NCI-H1436 (cell line): ENCODE measurements around the gene KAZALD1.
A peak's percentile ranks its signal among the peaks of the same experiment; 100 is the strongest.

ENCODE experiments used
- DNase-seq: peaks from one replicate; lab custom pipeline; 2025; lab: John Stamatoyannopoulos, UW

The KAZALD1 gene, protein sequence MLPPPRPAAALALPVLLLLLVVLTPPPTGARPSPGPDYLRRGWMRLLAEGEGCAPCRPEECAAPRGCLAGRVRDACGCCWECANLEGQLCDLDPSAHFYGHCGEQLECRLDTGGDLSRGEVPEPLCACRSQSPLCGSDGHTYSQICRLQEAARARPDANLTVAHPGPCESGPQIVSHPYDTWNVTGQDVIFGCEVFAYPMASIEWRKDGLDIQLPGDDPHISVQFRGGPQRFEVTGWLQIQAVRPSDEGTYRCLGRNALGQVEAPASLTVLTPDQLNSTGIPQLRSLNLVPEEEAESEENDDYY

DNA sequence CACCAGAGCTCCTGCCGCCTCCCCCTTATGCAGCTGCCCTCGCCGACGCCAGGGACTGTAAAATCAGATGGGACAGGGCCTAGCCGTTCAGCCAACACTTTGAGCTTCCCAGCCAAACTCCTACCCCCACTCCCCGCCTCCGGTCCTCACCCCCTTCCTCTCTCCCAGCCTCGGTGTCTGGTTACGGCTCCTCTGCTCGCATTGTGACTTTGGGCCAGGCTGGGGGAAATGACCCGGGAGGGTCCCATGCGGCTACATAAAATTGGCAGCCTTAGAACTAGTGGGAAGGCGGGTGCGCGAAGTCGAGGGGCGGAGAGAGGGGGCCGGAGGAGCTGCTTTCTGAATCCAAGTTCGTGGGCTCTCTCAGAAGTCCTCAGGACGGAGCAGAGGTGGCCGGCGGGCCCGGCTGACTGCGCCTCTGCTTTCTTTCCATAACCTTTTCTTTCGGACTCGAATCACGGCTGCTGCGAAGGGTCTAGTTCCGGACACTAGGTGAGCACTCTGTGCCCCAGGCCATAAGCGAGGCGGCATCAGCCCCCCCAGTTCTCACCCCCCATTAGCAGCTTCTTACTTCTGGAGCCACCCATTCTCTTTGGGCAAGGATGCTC is at the start of gene KAZALD1:
KAZALD1 (plus strand) TSS at position 366 of the 608 bp plus-strand sequence. CDS start 604 bp downstream, outside the sequence.
- DNase-seq = peak; percentile 42

DNA sequence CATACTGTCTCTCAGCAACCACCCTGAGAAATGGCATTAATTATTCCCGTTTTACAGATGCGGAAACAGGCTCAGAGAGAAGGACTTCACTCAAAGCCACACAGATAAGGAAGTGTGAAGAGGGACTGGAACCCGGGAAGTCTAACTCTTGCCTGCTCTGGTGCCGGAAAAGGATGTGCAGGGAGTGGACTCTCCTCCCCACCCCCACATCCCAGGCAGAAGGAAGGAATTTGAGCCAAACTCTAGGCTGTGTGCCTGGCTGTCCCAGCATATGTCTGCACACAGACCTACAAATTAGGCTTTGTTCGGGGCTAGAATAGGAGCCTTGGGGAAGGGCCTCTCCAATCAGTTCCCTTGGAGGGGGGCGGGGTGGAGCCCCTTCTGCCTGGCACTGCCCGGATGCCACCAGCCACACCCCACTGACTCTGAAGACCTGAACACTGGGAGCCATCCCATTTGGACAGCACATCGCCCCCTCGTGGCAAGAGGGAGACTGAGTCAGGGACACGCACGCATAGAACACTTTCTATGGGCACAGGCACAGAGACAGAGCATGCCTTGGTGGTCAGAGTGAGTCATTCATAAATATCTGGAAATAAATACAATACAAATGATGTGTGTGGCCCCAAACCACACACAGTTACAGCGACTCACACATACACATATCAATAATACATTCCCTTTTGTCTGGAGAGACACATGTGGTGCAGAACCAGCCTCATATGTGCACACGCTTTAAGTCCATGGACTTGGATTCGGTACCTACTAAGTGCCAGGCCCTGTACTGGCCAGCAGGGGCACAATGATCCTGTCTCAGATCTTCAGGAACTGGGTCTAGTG is 49.0 kb upstream of the KAZALD1 start:
- DNase-seq = peak; percentile 80

DNA sequence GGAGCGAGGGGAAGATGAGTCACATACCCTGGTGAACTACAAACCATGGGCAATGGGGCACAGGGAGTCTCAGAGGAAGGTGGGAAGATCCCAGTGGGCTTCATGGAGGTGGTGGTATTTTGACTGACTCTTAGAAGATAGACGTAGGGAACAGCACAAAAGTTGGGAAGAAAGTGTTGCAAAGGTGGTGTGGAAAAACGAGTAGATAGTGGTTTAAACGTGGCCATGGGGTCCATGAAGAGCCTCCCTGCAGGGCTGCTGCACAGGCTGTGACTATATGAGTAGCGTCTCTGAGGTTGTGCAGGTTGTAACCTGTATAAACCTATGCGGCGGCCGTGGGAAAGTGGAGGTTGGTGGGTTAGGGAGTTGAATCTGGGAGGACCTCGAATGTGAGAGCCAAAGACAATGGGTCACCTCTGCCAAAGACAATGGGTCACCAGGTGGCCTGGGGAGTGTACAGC is 48.4 kb upstream of the KAZALD1 start:
- DNase-seq = no peak

DNA sequence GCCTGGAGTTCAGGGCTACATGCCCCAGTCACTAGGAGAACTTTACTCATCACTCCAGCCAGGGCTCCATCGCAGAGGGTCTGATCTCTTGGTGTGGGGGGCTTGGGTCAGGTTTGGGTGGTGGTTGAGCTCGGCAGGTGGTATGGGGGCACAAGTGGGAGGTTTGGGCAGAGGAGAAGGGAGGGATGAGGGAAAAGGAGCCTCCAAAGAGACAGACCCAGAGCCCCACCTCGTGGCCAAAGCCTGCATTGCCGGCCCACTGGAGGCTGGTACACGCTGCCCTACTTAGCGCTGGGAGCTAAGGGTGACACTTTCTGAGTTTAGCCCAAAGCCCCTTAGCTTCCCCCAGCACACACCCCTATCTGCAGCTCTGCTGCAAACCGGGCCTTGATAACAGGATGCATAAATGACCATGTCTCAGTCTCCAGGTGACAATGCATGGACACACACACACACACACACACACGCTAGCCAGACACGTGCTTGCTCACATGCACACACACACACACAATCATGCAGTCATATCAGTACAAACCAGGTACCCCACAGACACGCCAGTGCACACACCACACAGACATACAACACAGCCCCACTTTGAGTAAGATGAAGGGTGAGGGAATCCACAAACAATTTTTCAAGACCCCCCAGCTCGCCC is 47.4 kb upstream of the KAZALD1 start:
- peak; percentile 60 for DNase-seq

DNA sequence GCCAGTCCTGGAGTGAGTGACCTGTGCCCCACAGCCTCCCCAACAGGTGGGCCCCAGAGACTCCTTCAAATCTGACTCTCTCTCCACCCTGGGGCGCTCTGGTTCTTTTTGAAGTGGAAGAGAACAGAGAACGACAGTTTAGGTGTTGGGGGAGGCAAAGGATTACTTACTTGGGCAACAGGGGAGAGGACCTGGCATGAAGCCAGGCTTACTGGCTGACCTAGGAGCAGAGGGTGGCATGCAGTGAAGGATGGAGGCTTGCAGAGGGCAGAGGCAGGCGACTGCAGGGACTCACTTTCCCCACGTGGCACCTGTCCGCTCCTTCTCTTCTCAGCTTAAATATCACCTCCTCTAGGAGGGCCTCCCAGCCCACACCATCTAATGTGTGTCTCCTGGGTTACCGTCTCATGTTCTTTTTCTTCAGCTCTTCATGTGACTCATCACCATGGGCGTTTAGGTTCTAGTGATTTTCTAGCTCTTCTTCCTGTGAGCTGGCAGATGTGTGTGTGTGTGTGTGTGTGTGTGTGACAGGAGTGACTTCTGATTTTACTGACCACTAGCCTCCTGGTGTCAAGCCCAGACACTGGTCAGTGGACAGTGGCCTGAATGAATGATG is 46.7 kb upstream of the KAZALD1 start:
- no peak for DNase-seq

DNA sequence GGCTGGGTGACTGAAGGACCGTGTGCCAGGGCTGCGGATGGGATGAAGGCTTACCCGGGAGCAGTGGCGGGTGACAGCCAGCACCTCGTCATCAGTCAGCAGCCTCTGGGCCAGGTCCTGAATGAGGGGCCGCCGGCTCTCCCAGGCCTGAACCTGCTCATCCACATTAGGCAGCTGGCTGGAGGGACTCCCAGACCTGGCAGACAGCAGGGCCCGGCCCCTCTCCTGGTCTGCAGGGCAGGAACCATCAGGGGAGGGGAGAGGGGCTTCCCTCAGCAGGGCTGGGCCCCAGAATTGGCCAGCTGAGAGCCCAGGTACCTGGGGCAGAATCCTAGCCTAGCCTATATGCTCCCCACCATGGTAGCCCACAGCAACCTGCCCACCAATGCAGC is 46.2 kb upstream of the KAZALD1 start:
- no peak for DNase-seq

DNA sequence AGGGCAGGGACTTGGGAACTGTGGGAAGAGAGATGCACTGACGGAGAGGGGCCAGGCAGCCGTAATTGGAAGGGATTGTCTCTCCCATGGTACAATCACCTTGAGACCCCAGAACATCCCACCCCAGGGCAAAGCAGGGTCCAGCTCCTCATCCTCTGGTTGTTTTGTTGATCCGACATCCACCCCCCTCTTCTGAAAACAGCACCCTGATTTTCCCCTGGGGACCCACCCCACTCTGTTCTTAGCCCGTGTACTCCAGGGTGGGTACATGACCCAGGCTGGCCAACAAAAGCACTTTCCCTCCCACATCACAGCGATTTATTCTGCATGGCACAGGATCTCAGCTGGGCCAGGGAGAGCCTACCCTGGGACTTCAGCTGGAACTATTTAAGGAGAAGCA is 45.0 kb upstream of the KAZALD1 start:
- no peak for DNase-seq

DNA sequence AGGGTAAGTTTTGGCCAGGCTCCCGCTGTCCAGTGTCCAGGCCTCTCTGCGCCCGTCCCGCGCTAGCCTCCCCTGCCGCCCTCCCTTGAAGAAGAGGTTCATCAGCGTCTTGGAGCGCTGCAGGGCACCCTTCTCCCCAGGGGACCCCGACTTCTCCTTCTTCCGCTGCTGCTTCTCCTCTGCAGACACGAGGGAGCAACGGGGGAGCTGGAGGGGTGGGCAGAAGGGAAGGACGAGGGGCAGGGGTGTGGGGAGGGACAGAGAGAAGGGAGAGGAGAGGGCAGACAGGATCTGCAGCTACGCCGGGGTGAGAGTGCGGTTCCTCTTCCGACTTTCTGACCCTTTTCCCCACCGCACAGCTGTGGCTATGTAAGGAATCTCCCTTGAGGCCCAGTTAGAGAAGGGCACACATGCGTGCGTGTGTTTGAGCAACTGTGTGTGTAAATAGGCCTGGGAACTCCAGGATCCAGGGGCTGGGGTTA is 43.6 kb upstream of the KAZALD1 start:
- DNase-seq = no peak

DNA sequence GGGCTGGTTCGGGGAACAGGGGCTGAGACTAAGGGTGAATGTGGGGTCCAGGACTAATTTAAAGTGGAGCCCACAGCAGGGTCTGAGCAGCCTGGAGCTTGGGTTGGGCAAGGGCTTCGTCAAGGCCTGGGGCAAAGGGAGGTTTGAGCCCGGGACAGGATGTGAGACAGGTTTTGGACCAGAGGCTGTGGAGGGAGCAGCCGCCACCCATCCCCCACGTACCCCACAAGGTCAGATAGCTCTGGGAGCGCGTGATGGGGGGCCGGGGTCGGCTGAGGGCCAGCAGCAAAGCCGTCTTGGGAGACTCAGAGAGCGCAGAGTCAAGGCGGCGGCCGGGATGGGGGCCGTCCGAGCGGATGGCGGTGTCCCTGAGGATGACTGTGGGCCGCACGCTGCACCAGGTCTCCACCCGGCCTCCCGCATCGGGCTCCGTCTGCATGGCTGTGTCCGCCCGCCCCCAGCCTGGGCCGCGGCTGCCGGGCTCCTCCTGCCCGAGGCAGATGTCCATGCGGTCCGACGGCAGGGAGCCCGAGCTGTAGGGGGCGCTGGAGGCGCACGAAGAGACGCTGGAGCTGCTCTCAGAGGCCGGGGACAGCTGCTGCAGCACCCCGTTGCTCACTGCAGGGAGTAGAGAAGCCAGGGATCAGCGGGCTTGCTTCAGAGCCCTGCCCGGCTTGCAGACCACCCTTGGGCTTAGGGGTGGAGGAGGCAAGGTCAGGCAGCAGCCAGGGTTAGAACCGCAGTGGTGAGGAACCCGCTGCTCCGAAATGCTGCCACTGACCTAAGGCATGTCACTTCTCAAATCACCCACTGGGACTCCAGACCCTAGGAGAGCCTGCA is 43.0 kb upstream of the KAZALD1 start:
- DNase-seq = peak; percentile 74

DNA sequence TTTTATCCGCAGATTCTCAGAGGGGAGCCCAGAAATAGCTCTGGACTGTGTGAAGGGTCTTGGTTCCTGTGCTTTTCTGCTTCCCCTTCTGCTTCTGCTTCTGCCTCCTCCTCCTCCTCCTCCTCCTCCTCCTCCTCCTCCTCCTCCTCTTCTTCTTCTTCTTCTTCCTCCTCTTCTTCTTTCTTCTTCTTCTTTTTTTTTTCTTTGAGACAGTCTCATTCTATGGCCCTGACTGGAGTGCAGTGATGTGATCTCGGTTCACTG is 42.4 kb upstream of the KAZALD1 start:
- no peak for DNase-seq

DNA sequence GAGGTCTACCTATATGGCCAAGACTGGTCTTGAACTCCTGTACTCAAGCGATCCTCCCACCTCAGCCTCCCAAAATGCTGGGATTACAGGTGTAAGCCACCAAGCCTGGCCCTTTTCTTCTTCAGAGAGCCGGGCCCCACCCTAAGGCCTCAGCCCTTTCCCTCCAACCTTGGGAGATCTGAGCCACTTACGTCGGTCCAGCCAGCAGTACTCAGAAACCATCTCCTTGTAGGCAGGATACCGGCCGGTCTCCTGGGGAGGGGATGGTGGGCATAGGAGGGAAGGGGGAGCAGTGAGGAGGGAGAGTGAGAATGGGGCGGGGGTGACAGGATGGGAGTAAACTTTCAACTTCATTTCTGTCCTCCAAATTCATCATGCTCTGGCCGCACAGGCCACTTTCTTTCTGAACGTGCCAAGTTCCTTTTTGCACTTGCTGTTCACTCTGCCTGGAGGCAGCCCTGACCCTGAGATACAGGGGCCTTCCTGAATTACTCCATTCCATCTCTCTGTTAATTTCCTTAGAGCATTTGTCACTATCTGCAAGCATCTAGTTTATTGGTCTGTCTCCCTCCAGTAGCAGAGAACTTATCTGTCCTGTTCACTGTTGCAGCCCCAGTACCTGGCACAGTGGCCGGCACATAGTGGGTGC is 41.2 kb upstream of the KAZALD1 start:
- DNase-seq = no peak

DNA sequence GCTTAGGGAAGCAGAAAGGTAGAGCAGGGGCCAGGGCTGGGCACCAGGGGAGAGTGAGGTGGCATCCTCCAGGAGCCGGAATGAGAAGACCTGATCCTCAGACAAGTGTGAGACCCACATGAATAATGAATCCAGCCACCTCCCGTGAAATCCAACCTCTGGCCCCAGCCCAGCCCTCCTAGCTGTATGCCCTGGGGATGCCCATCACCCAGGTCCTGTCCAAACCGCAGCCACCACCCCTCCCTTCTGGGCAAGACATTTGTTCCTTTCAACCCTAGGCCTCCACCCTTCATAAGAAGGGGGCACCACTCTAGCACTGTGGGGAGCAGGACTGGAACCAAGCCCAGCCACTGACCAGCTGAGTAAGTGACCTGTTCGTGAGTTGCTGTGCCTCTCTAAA is 40.5 kb upstream of the KAZALD1 start:
- no peak for DNase-seq

DNA sequence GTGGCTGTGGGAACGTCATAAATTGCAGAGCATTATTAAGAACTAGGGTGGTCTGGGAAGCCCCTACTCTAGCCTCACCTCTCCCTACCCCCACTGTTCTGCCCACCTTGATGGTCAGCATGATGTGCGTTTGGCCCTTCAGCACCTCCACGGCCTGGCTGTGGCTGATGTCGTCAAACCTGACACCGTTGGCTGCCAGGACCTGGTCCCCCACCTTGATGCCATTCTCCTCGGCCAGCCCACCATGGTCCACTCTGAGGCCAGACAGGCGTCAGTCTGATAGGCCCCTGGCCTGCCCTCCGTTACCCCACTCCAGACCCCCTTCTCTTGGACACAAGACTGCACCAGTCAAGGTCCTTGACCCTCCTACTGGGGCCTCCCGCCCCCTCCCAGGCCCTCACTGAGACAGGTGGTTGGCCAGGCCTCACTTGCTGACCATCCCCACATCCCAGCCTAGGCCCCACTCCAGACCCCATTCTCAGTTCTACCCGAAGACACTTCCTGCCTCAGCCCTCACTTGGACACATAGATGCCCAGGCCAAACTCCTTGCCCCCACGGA is 40.0 kb upstream of the KAZALD1 start:
- DNase-seq = no peak

DNA sequence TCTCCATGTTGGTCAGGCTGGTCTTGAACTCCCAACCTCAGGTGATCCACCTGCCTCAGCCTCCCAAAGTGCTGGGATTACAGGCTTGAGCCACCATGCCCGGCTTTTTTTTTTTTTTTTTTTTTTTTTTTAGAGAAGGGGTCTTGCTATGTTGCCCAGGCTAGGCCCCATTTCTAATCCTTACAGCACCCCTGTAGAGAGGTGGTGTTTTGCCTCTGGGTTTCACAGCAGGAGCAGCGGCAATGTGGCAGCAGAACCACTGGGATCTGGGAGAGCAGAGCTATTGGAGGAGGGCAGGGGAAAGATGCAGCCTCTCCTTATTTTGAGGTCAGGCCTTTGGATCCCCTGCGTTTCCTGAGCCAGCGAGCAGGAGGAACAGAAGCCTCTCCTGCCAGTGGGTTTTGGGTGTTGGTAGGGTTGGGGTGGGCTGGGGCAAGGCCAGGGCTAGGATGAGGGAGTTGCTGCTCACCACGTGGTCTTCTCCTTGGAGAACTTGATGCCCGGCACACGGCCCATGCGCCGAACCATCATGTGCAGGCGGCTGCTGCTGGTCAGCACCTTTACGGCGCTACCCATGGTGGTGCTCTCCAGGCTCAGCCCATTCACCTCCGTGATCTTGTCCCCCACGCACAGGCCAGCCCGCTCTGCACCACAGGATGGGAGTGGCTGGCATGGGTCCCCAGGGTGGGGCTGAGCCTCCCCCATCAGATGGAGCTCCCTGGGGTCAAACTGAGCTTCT is 38.7 kb upstream of the KAZALD1 start:
- no peak for DNase-seq

DNA sequence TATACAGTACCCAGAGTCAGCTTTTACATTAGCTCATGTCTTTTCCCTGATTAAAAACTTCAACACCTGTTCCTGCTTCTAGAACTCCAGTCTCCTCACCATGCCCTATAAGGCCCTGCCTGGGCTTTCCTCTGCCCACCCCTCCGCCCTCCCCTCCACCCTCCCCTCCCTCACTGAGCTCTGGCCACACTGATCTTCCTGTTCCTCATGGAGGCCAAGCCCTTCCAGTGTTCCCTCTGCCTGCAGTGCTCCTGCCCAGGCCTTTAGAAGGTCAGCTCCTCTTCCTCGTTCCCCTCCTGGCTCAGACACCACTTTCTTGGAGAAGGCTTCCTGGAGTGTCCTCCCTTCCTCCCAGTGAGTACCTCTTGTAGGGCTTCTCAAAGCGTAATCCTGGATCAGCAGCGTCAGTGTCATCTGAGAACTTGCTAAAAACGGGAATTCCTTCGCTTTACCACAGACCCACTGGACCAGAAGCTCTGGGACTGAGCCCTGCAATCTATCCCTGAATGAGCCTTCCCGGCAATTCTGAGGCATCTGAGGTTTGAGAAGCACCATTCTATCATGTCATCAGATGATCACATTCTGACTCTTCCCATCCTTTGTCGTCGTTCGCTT is 34.6 kb upstream of the KAZALD1 start:
- DNase-seq = no peak

DNA sequence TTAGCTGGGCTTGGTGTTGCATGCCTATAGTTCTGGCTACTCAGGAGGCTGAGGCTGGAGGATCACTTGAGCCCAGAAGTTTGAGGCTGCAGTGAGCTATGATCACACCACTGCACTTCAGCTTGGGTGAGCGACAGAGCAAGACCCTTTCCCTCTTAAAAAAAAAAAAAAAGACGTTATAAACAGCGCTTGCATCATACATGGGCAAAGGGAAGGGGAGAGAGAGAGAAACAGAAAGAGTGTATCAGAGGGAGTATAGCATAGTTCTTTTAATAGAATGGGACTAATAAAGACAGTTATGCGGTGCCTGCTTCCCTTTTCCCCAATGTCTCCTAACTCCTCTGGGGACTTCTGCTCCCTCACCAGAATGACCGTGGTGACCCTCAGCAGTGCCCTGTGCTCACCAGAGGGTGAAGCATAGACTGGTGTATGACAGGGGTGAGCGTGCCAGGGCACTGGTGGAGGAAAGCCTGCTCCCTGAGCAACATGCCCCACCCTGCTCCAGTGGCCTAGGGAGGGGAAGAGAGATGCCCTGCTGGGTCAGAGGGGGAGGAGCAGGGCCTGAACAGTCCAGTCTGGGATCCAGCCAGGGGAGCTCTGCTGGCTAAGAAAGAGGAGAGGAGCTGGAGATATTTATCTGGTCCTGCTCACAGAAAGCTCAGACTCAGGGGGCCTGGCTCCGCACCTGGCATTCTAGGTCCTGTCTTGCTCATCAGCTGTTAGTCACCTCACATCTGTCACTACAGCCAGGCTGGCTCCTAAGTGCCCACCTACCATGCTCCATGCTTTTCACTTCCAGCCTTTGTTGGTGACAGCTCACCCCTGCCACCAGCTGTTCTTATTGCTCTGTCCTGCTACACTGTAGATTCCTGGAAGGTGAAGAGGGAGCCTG is 33.1 kb upstream of the KAZALD1 start:
- no peak for DNase-seq

DNA sequence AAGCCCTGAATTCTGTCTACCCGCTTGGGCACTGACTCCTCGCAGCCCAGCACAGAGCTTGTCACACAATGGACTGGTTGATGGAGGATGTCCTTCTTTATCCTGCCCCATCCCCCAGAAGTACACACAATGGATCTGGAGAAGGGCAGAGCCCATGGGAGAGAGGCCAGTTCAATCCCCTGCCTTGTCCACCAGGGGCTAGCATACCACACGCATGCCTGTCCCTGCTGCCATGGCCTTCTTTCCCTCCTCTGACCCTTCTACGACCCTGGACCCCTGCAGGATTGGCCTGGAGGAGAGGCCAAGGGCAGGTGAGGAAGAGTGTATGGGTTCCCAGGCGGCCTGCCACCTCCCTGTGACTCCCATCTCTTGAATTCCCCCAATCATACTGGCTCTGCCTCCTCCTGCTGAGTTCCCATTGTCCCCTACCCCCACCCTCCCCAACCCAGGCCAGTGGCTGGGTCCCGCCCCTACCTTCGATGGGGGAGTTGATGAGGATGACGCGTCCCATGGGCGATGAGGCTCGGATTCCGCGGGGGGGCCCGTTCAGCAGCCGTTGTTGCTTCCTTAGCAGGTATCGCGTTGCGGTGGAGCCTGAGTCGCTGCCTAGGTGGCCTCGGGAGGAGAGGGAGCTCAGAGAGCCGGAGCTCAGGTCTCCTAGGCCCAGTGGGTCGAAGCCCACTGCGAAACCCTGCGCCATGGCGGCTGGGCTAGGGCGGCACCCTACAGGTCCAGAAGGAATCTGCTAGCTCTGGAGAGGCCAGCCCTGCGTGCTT is 32.1 kb upstream of the KAZALD1 start:
- no peak for DNase-seq
